ENCODE measurements around the gene CRMP1.

DNA sequence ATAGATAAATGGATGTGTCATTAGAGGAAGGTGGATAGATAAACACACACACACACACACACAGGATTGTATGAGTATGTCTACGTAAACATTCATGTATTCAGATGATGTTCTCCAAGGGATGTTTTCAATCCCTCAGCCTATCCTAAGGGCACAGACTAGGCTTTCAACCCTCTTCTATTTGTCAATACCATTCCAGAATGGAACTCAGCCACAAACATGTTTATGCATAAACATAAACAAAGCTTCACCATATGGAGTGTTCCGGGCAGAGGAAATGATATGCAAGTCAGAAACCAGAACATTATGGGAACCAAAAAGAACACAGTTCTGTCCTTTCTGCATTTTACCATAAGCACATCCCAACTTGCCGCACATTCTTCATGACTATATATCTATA is 25.0 kb downstream of the CRMP1 start:
- TF ChIP-seq, protein P1, sequence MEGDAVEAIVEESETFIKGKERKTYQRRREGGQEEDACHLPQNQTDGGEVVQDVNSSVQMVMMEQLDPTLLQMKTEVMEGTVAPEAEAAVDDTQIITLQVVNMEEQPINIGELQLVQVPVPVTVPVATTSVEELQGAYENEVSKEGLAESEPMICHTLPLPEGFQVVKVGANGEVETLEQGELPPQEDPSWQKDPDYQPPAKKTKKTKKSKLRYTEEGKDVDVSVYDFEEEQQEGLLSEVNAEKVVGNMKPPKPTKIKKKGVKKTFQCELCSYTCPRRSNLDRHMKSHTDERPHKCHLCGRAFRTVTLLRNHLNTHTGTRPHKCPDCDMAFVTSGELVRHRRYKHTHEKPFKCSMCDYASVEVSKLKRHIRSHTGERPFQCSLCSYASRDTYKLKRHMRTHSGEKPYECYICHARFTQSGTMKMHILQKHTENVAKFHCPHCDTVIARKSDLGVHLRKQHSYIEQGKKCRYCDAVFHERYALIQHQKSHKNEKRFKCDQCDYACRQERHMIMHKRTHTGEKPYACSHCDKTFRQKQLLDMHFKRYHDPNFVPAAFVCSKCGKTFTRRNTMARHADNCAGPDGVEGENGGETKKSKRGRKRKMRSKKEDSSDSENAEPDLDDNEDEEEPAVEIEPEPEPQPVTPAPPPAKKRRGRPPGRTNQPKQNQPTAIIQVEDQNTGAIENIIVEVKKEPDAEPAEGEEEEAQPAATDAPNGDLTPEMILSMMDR (conservative IDR thresholded peaks at IDR 0.05; ENCODE audit: low read length): no peak
- TF ChIP-seq EZH2phosphoT487 (IDR thresholded peaks at IDR 0.05; ENCODE audit: borderline replicate concordance): no peak

Data from Loucy (cell line).